GM12878 (cell line): ENCODE data around the gene TIE1. TPM values are rescaled to one million over a fixed set of nuclear protein-coding genes. Genes with fewer than 3 reads are reported as not detected.

Experiments used
- ATF3 ChIP-seq: IDR thresholded peaks from 2 replicates; pipeline ENCODE4 v1.6.1; 2011; ENCODE audit warnings: low read depth, mild to moderate bottlenecking, low read length, moderate library complexity, borderline replicate concordance; ENCODE audit errors: extremely low read depth
- BACH1 ChIP-seq: fragments of 450-650 bp; IDR thresholded peaks from 2 replicates; pipeline ENCODE4 v1.6.1; 2017; ENCODE audit warnings: mild to moderate bottlenecking, borderline replicate concordance
- EGR1 ChIP-seq, 2 experiments: IDR thresholded peaks; 1 replicate in 1 of 2; 2 replicates in 1 of 2; pipeline ENCODE4 v1.6.1; 2011 to 2012; ENCODE audit warnings: low read depth in 2 of 2, low read length in 2 of 2, borderline replicate concordance in 1 of 2, mild to moderate bottlenecking in 1 of 2, moderate library complexity in 1 of 2
- ETV6 ChIP-seq, 2 experiments: fragments of 450-650 bp in 1 of 2; IDR thresholded peaks in 1 of 2; conservative IDR thresholded peaks in 1 of 2; 2 replicates each; pipeline ENCODE4 v1.6.1; 2014; ENCODE audit warnings: antibody characterized with exemption in 1 of 2, borderline replicate concordance in 1 of 2, low read depth in 1 of 2, mild to moderate bottlenecking in 1 of 2, moderate library complexity in 1 of 2
- FOXM1 ChIP-seq: IDR thresholded peaks from 2 replicates; pipeline ENCODE4 v1.6.1; 2012; ENCODE audit warnings: low read depth, mild to moderate bottlenecking, inconsistent platforms, low read length, moderate library complexity
- GABPA ChIP-seq: IDR thresholded peaks from 2 replicates; pipeline ENCODE4 v1.6.1; 2014; ENCODE audit warnings: antibody characterized with exemption, low read depth, mild to moderate bottlenecking, inconsistent platforms
- IKZF1 ChIP-seq: fragments of 450-650 bp; conservative IDR thresholded peaks from 2 replicates; pipeline ENCODE4 v1.6.1; 2017; ENCODE audit warnings: antibody characterized with exemption, mild to moderate bottlenecking
- IRF3 ChIP-seq: fragments of 450-650 bp; IDR thresholded peaks from 2 replicates; pipeline ENCODE4 v1.6.1; 2014; ENCODE audit warnings: mild to moderate bottlenecking
- KAT2A ChIP-seq: conservative IDR thresholded peaks from 2 replicates; pipeline ENCODE4 v1.6.1; 2011; ENCODE audit warnings: low read depth, low read length; ENCODE audit not compliant: control insufficient read depth
- LARP7 ChIP-seq: fragments of 450-650 bp; IDR thresholded peaks from 2 replicates; pipeline ENCODE4 v1.6.1; 2017; ENCODE audit warnings: mild to moderate bottlenecking
- MEF2B ChIP-seq: fragments of 450-650 bp; IDR thresholded peaks from 2 replicates; pipeline ENCODE4 v1.6.1; 2018; ENCODE audit warnings: mild to moderate bottlenecking, moderate library complexity; ENCODE audit not compliant: partially characterized antibody, poor library complexity, severe bottlenecking
- MXI1 ChIP-seq: fragments of 150-350 bp; IDR thresholded peaks from 2 replicates; pipeline ENCODE4 v1.6.1; 2011; ENCODE audit warnings: low read depth, mild to moderate bottlenecking, inconsistent platforms, low read length, improper control_type of control experiment
- NBN ChIP-seq: fragments of 450-650 bp; IDR thresholded peaks from 2 replicates; pipeline ENCODE4 v1.6.1; 2016
- NFXL1 ChIP-seq: fragments of 450-650 bp; IDR thresholded peaks from 2 replicates; pipeline ENCODE4 v1.6.1; 2017; ENCODE audit warnings: antibody characterized with exemption, mild to moderate bottlenecking, borderline replicate concordance
- NR2F1 ChIP-seq: fragments of 450-650 bp; conservative IDR thresholded peaks from 2 replicates; pipeline ENCODE4 v1.6.1; 2017; ENCODE audit warnings: mild to moderate bottlenecking
- POLR2AphosphoS5 ChIP-seq: IDR thresholded peaks from 2 replicates; pipeline ENCODE4 v1.6.1; 2011; ENCODE audit warnings: mild to moderate bottlenecking, low read length, inconsistent platforms
- RAD51 ChIP-seq: fragments of 450-650 bp; IDR thresholded peaks from 2 replicates; pipeline ENCODE4 v1.6.1; 2016; ENCODE audit warnings: moderate library complexity, mild to moderate bottlenecking, inconsistent platforms
- RCOR1 ChIP-seq: conservative IDR thresholded peaks from 2 replicates; pipeline ENCODE4 v1.6.1; 2012; ENCODE audit warnings: low read depth, low read length, improper control_type of control experiment
- RUNX3 ChIP-seq: IDR thresholded peaks from 2 replicates; pipeline ENCODE4 v1.6.1; 2012; ENCODE audit warnings: low read length, inconsistent platforms
- SREBF1 ChIP-seq: IDR thresholded peaks from 2 replicates; pipeline ENCODE4 v1.6.1; 2012; ENCODE audit warnings: mild to moderate bottlenecking, low read length
- SRF ChIP-seq, 2 experiments: IDR thresholded peaks; 2 replicates each; pipeline ENCODE4 v1.6.1; 2011; ENCODE audit warnings: low read depth in 2 of 2, low read length in 2 of 2, mild to moderate bottlenecking in 1 of 2, moderate library complexity in 1 of 2
- SUZ12 ChIP-seq: fragments of 200-600 bp; sonication (generic); IDR thresholded peaks from one replicate; pipeline ENCODE4 v1.6.1; 2018; ENCODE audit warnings: antibody characterized with exemption, mild to moderate bottlenecking; ENCODE audit not compliant: unreplicated experiment
- TCF7 ChIP-seq: IDR thresholded peaks from 2 replicates; pipeline ENCODE4 v1.6.1; 2014; ENCODE audit warnings: antibody characterized with exemption, borderline replicate concordance
- YY1 ChIP-seq: IDR thresholded peaks from 2 replicates; pipeline ENCODE4 v1.6.1; 2011; ENCODE audit warnings: low read depth, mild to moderate bottlenecking, low read length
- ZZZ3 ChIP-seq: IDR thresholded peaks from 2 replicates; pipeline ENCODE4 v1.6.1; 2011; ENCODE audit warnings: low read depth; ENCODE audit not compliant: control insufficient read depth, insufficient read length
- polyA plus RNA-seq, 11 experiments: library from polyadenylated mRNA; depleted of rRNA in 4 of 11; unstranded in 6 of 11; stranded (reverse) in 5 of 11; fragments of >200 nt; fragmentation: Nextera tagmentation in 4 of 11; fragmentation: Illumina TruSeq in 1 of 11; extraction: Ambion mirVana in 4 of 11; extraction: Trizol in 1 of 11; gene quantifications; 1 replicate in 1 of 11; 2 replicates in 10 of 11; pipeline versions ENCODE4 v1.2.1 to v1.2.3, GENCODE V29; 2011 to 2016; ENCODE audit warnings: inconsistent platforms in 2 of 11, missing spikeins in 2 of 11, low read depth in 1 of 11
- total RNA-seq, 4 experiments: library from RNA; depleted of rRNA in 3 of 4; stranded (reverse); fragments of >200 nt in 3 of 4; fragmentation: Illumina TruSeq in 1 of 4; extraction: Trizol in 1 of 4; gene quantifications; 2 replicates each; pipeline versions ENCODE4 v1.2.1 to v1.2.3, GENCODE V29; 2013 to 2021
- TF ChIP-seq, protein P1 (sequence below): fragments of 450-650 bp; IDR thresholded peaks from 2 replicates; pipeline ENCODE4 v1.6.1; 2016; ENCODE audit warnings: mild to moderate bottlenecking
- TF ChIP-seq, protein P2 (sequence below): fragments of 450-650 bp; IDR thresholded peaks from 2 replicates; pipeline ENCODE4 v1.6.1; 2017; ENCODE audit warnings: borderline replicate concordance

The TIE1 gene
- total and polyA plus RNA-seq, 10 of the 15 experiments (the other 5 are each of a cell fraction or from before 2014, with no cell fraction given): 0.26 to 3.9 (median 1.3) TPM

GRCh38 chr1:43358746-43359693 lies 58.2 kb downstream of the TIE1 start, which contains the start of gene CDC20 (continued):
- TF ChIP-seq IRF3: peak; percentile 84; the same call in 1 of the 2 replicates
- no peak for TF ChIP-seq MEF2B
- no peak for TF ChIP-seq NFXL1
- peak; percentile 87 for TF ChIP-seq GABPA
- no peak for TF ChIP-seq ZZZ3
- no peak for TF ChIP-seq NR2F1
- TF ChIP-seq MXI1: peak; percentile 100
- TF ChIP-seq KAT2A: no peak
- no peak for TF ChIP-seq ATF3
- TF ChIP-seq EGR1 (IDR thresholded peaks at IDR 0.05; ENCODE audit: borderline replicate concordance in 1 of 2, low read depth in 2 of 2, low read length in 2 of 2): no peak
- no peak for TF ChIP-seq SRF (IDR thresholded peaks at IDR 0.05; ENCODE audit: low read depth in 2 of 2, low read length in 2 of 2)
- 0 out of 2 replicates have a peak, but pooled peaks have one; percentile 21 for TF ChIP-seq LARP7
- no peak for TF ChIP-seq TCF7
- TF ChIP-seq, protein P1, sequence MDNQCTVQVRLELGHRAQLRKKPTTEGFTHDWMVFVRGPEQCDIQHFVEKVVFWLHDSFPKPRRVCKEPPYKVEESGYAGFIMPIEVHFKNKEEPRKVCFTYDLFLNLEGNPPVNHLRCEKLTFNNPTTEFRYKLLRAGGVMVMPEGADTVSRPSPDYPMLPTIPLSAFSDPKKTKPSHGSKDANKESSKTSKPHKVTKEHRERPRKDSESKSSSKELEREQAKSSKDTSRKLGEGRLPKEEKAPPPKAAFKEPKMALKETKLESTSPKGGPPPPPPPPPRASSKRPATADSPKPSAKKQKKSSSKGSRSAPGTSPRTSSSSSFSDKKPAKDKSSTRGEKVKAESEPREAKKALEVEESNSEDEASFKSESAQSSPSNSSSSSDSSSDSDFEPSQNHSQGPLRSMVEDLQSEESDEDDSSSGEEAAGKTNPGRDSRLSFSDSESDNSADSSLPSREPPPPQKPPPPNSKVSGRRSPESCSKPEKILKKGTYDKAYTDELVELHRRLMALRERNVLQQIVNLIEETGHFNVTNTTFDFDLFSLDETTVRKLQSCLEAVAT: no peak
- no peak for TF ChIP-seq SREBF1
- peak; percentile 96; the same call in 1 of the 2 replicates for TF ChIP-seq RCOR1
- no peak for TF ChIP-seq RAD51
- TF ChIP-seq FOXM1: no peak; the same call in 1 of the 2 replicates
- TF ChIP-seq SUZ12: no peak
- peak; percentile 58; the same call in 1 of the 2 replicates for TF ChIP-seq POLR2AphosphoS5
- TF ChIP-seq IKZF1: no peak
- TF ChIP-seq RUNX3: no peak
- TF ChIP-seq YY1: no peak
- TF ChIP-seq ETV6 (conservative IDR thresholded peaks at IDR 0.05 in 1 of 2, IDR thresholded peaks at IDR 0.05 in 1 of 2; ENCODE audit: borderline replicate concordance in 1 of 2, low read depth in 1 of 2): no peak
- no peak; the same call in 1 of the 2 replicates for TF ChIP-seq BACH1
- no peak for TF ChIP-seq NBN
- TF ChIP-seq, protein P2, sequence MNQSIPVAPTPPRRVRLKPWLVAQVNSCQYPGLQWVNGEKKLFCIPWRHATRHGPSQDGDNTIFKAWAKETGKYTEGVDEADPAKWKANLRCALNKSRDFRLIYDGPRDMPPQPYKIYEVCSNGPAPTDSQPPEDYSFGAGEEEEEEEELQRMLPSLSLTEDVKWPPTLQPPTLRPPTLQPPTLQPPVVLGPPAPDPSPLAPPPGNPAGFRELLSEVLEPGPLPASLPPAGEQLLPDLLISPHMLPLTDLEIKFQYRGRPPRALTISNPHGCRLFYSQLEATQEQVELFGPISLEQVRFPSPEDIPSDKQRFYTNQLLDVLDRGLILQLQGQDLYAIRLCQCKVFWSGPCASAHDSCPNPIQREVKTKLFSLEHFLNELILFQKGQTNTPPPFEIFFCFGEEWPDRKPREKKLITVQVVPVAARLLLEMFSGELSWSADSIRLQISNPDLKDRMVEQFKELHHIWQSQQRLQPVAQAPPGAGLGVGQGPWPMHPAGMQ: peak; percentile 79
